ENCODE results near the gene SLC8A1. TPM values are rescaled to one million over a fixed set of nuclear protein-coding genes. Genes with fewer than 3 reads are reported as not detected.

Gene SLC8A1
- total RNA-seq, 2 experiments from 2014 or later = 0.47 to 0.59 TPM

DNA sequence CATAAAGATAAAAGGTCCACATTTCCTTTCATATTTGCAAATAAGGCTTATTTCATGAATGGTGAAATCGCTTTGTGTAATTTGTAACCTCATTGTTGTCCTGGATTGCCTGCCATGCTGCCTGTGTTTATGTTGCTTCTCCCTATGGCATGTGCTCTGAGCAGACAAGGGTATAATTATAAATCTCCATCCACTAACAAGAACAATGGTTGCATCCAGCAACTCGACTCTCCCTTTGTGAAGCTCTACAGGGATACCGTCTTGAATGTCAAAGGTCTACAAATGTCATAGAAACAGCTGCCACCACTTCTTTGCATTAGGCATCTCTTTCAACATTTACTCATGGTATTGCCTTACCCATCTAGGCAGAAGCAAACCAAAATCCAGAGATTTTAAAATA is 209.6 kb downstream of the SLC8A1 start:
- ChIA-PET CTCF (interaction anchor here (1.0 kb wide), 1 partner anchor 12 kb away, joined by 4 read pairs; no protein-coding TSS in a partner anchor), POLR2A (no interaction called here)
- Mint-ChIP-seq H3K36me3 (ENCODE audit: low read depth) (no peaks in the 10 kb centered on the region), H3K9me3 (no peaks in the 10 kb centered on the region), H3K4me3 (no peak overlapping the region), H3K4me1 (ENCODE audit: low read depth) (no peaks in the 10 kb centered on the region), H3K27ac (no peak overlapping the region), H3K27me3 (no peaks in the 10 kb centered on the region)
- Histone ChIP-seq H3K27ac (ENCODE audit: low read depth in 1 of 2, low read length in 2 of 2) (no peak overlapping the region), H3K36me3 (ENCODE audit: insufficient read depth, low read length) (no peaks in the 10 kb centered on the region), H3K4me1 (ENCODE audit: insufficient read depth, low read length) (no peaks in the 10 kb centered on the region), H3K9me3 (ENCODE audit: control insufficient read depth in 1 of 2, insufficient read depth in 1 of 2, low read length in 2 of 2) (no peaks in the 10 kb centered on the region), H3K4me3 (ENCODE audit: low read length) (no peak overlapping the region), H3K27me3 (ENCODE audit: control insufficient read depth in 1 of 2, insufficient read depth in 2 of 2, low read length in 2 of 2) (no peaks in the 10 kb centered on the region)
- no peak for DNase-seq
- intact Hi-C loops (cut with DNase I, micrococcal nuclease) = no loop called here
- ATAC-seq (ENCODE audit: poor library complexity) = no peak
- TF ChIP-seq, protein P1, sequence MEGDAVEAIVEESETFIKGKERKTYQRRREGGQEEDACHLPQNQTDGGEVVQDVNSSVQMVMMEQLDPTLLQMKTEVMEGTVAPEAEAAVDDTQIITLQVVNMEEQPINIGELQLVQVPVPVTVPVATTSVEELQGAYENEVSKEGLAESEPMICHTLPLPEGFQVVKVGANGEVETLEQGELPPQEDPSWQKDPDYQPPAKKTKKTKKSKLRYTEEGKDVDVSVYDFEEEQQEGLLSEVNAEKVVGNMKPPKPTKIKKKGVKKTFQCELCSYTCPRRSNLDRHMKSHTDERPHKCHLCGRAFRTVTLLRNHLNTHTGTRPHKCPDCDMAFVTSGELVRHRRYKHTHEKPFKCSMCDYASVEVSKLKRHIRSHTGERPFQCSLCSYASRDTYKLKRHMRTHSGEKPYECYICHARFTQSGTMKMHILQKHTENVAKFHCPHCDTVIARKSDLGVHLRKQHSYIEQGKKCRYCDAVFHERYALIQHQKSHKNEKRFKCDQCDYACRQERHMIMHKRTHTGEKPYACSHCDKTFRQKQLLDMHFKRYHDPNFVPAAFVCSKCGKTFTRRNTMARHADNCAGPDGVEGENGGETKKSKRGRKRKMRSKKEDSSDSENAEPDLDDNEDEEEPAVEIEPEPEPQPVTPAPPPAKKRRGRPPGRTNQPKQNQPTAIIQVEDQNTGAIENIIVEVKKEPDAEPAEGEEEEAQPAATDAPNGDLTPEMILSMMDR (IDR thresholded peaks at IDR 0.05) = no peak

DNA sequence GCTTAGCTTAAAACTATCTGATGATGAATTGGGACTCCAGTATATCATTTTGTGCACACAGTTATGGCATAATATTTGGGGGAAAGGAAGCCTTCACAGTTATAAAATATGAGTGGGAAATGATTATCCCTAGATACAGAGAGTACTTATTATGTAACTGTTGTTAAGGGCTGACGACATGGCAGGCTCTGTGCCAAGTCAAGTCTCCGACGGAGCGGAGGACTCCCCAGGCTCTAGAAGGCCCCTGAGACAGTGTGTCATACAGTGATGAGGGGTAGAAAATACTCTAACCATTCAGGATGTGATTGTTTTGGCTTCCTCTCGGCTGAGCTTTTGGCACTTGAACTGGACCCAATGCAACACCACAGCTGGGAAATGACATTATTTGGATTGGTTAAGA is 211.8 kb downstream of the SLC8A1 start:
- H3K9me3 ChIP-seq (ENCODE audit: control insufficient read depth in 1 of 2, insufficient read depth in 1 of 2, low read length in 2 of 2) = no peaks in the 10 kb centered on the region
- DNase-seq (no peak), ATAC-seq (ENCODE audit: poor library complexity) (no peak)
- CTCF ChIA-PET = no interaction called here
- Mint-ChIP-seq H3K27ac (no peak overlapping the region), H3K9me3 (no peaks in the 10 kb centered on the region), H3K4me1 (ENCODE audit: low read depth) (no peaks in the 10 kb centered on the region), H3K27me3 (no peaks in the 10 kb centered on the region), H3K36me3 (ENCODE audit: low read depth) (no peaks in the 10 kb centered on the region), H3K4me3 (no peak overlapping the region)
- H3K4me3 ChIP-seq (ENCODE audit: low read length) = no peak overlapping the region
- no peak overlapping the region for H3K27ac ChIP-seq (ENCODE audit: low read depth in 1 of 2, low read length in 2 of 2)
- no peaks in the 10 kb centered on the region for H3K4me1 ChIP-seq (ENCODE audit: insufficient read depth, low read length)
- TF ChIP-seq, protein P1 (IDR thresholded peaks at IDR 0.05) = no peak
- H3K36me3 ChIP-seq (ENCODE audit: insufficient read depth, low read length) = no peaks in the 10 kb centered on the region
- POLR2A ChIA-PET = no interaction called here
- intact Hi-C loops (cut with DNase I, micrococcal nuclease) = no loop called here
- no peaks in the 10 kb centered on the region for H3K27me3 ChIP-seq (ENCODE audit: control insufficient read depth in 1 of 2, insufficient read depth in 2 of 2, low read length in 2 of 2)

DNA sequence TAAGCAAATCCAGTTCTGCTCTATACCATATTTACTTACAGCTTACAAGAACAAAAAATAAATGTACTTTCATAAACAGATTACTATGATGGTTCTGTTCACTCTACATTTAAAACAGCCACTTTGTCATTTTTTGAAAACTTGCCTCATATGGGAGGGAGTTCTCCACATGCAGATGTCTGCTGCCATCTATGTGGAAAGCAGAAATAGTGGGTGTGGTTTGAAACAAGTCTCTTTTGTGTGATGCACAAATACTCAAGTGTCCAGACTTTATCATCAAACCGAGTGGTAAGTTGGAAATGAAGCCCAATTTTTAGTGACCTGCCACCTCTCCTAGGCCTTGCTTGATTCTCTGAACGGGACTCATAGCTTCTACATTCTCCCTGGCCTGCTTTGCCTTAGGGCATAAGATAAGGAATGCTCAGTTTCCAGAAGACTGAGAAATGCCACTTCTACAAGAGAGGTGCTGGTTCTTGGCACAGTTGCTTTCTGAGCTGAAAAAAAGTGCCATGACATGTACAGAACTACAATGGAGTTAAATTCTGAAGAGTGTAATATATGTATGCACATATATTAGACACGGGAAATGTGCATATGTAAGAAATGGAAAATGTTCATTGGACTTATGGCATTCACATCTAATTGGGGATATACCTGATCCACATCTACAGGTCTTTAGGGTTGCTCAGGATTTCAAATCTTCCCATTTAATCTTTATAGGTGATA is 221.0 kb downstream of the SLC8A1 start:
- Histone ChIP-seq H3K36me3 (ENCODE audit: insufficient read depth, low read length) (no peaks in the 10 kb centered on the region), H3K27me3 (ENCODE audit: control insufficient read depth in 1 of 2, insufficient read depth in 2 of 2, low read length in 2 of 2) (no peaks in the 10 kb centered on the region), H3K4me3 (ENCODE audit: low read length) (no peak overlapping the region), H3K9me3 (ENCODE audit: control insufficient read depth in 1 of 2, insufficient read depth in 1 of 2, low read length in 2 of 2) (no peaks in the 10 kb centered on the region), H3K4me1 (ENCODE audit: insufficient read depth, low read length) (no peaks in the 10 kb centered on the region), H3K27ac (ENCODE audit: low read depth in 1 of 2, low read length in 2 of 2) (no peak overlapping the region)
- CTCF ChIA-PET = interaction anchor here (1.0 kb wide), 1 partner anchor 12 kb away, joined by 4 read pairs; no protein-coding TSS in a partner anchor
- DNase-seq (no peak), ATAC-seq (ENCODE audit: poor library complexity) (no peak)
- intact Hi-C loops (cut with DNase I, micrococcal nuclease) = no loop called here
- H3K27me3 Mint-ChIP-seq = no peaks in the 10 kb centered on the region
- H3K36me3 Mint-ChIP-seq (ENCODE audit: low read depth) = no peaks in the 10 kb centered on the region
- peaks cover 3% of the 10 kb centered on the region for H3K9me3 Mint-ChIP-seq
- TF ChIP-seq, protein P1 (IDR thresholded peaks at IDR 0.05) = no peak
- no peaks in the 10 kb centered on the region for H3K4me1 Mint-ChIP-seq (ENCODE audit: low read depth)
- POLR2A ChIA-PET = no interaction called here
- no peak overlapping the region for H3K4me3 Mint-ChIP-seq
- no peak overlapping the region for H3K27ac Mint-ChIP-seq
